GM23248 (cell line): ENCODE results near the gene C2CD4C. TPM values are rescaled to one million over a fixed set of nuclear protein-coding genes. Genes with fewer than 3 reads are reported as not detected.

Source experiments
- DNase-seq: peaks from one replicate; pipeline ENCODE4 v3.0.0-alpha.2; 2015
- H2AFZ ChIP-seq: fragments of 200-600 bp; sonication (generic); 2 replicates; pipeline ENCODE4 v1.6.1; 2016; ENCODE audit warnings: antibody characterized with exemption
- H3F3A ChIP-seq: fragments of 200-600 bp; sonication (generic); 2 replicates; pipeline ENCODE4 v1.6.1; 2016; ENCODE audit warnings: mild to moderate bottlenecking, antibody characterized with exemption, mixed run types; ENCODE audit not compliant: insufficient read depth
- H3K27ac ChIP-seq: fragments of 200-600 bp; sonication (generic); 2 replicates; pipeline ENCODE4 v1.5.1; 2016; ENCODE audit warnings: mild to moderate bottlenecking
- H3K27me3 ChIP-seq: fragments of 200-600 bp; sonication (generic); replicated peaks from 2 replicates; pipeline ENCODE4 v1.6.1; 2016; ENCODE audit warnings: mild to moderate bottlenecking; ENCODE audit not compliant: insufficient read depth
- H3K36me3 ChIP-seq: fragments of 200-600 bp; sonication (generic); 2 replicates; pipeline ENCODE4 v1.6.1; 2016; ENCODE audit warnings: low read depth, mild to moderate bottlenecking
- H3K4me1 ChIP-seq: fragments of 200-600 bp; sonication (generic); 2 replicates; pipeline ENCODE4 v1.6.1; 2016; ENCODE audit warnings: mild to moderate bottlenecking; ENCODE audit not compliant: insufficient read depth
- H3K4me2 ChIP-seq: fragments of 200-600 bp; sonication (generic); one replicate; pipeline ENCODE4 v1.6.1; 2016; ENCODE audit warnings: mild to moderate bottlenecking; ENCODE audit not compliant: unreplicated experiment
- H3K4me3 ChIP-seq: fragments of 200-600 bp; sonication (generic); 2 replicates; pipeline ENCODE4 v1.5.1; 2016; ENCODE audit warnings: mild to moderate bottlenecking
- H3K79me2 ChIP-seq: fragments of 200-600 bp; sonication (generic); 2 replicates; pipeline ENCODE4 v1.6.1; 2016; ENCODE audit warnings: mild to moderate bottlenecking; ENCODE audit not compliant: insufficient read depth
- H3K9ac ChIP-seq: fragments of 200-600 bp; sonication (generic); 2 replicates; pipeline ENCODE4 v1.6.1; 2016; ENCODE audit warnings: mild to moderate bottlenecking
- H3K9me2 ChIP-seq: fragments of 200-600 bp; sonication (generic); 2 replicates; pipeline ENCODE4 v1.6.1; 2016; ENCODE audit warnings: mixed run types, mild to moderate bottlenecking, moderate library complexity; ENCODE audit not compliant: insufficient read depth
- H3K9me3 ChIP-seq: fragments of 200-600 bp; sonication (generic); one replicate; pipeline ENCODE4 v1.6.1; 2017; ENCODE audit warnings: low read depth
- H4K20me1 ChIP-seq: fragments of 200-600 bp; sonication (generic); 2 replicates; pipeline ENCODE4 v1.6.0; 2016; ENCODE audit not compliant: insufficient read depth
- EZH2 ChIP-seq: fragments of 200-600 bp; sonication (generic); IDR thresholded peaks from 2 replicates; pipeline ENCODE4 v1.6.1; 2018; ENCODE audit warnings: antibody characterized with exemption, mild to moderate bottlenecking; ENCODE audit not compliant: insufficient read depth, poor library complexity, severe bottlenecking
- EZH2phosphoT487 ChIP-seq: fragments of 200-600 bp; sonication (generic); IDR thresholded peaks from 2 replicates; pipeline ENCODE4 v1.6.1; 2018; ENCODE audit warnings: antibody characterized with exemption, moderate library complexity, mild to moderate bottlenecking, low read depth; ENCODE audit not compliant: insufficient read depth
- WGBS, 2 experiments: methylation state at CpG; one replicate each; pipeline ENCODE4 v1.1.6; 2015 to 2017; ENCODE audit warnings: low lambda C conversion rate in 2 of 2, low coverage in 1 of 2; ENCODE audit errors: missing lambda C conversion rate in 2 of 2; 5-methylcytosine and 5-hydroxymethylcytosine counted together
- in situ Hi-C: fragments of 300-500 bp; cut with MboI; formaldehyde crosslinking; loops from 2 replicates; pipeline ENCODE4 v1.15.0; 2020
- polyA plus RNA-seq: library from polyadenylated mRNA; unstranded; fragments of >200 nt; fragmentation: Nextera tagmentation; extraction: Ambion mirVana; gene quantifications from 2 replicates; pipeline ENCODE4 v1.2.1, GENCODE V29; 2016
- total RNA-seq: library from RNA; depleted of rRNA; stranded (reverse); fragments of >200 nt; shearing (Covaris generic); gene quantifications from 2 replicates; pipeline ENCODE4 v1.2.3, GENCODE V29; 2014

Gene C2CD4C
- total and polyA plus RNA-seq, 2 experiments from 2014 or later = 0.05 to 0.32 TPM

- H3K27me3 ChIP-seq = peaks cover 53% of the 10 kb centered on the region
- no peaks in the 10 kb centered on the region for H3K9me2 ChIP-seq
- no peak overlapping the region for H3K4me3 ChIP-seq
- H3K9ac ChIP-seq = no peak overlapping the region
- in situ Hi-C loops = no loop called here
- TF ChIP-seq EZH2phosphoT487 (no peak), EZH2 (no peak)
- H3K4me1 ChIP-seq = no peaks in the 10 kb centered on the region; the same call in 1 of the 2 replicates
- H3F3A ChIP-seq = no peaks in the 10 kb centered on the region
- H3K9me3 ChIP-seq = no peaks in the 10 kb centered on the region
- DNase-seq = no peak
- H3K27ac ChIP-seq = no peak overlapping the region
- no peak overlapping the region for H2AFZ ChIP-seq
- no peaks in the 10 kb centered on the region for H4K20me1 ChIP-seq
- no peak overlapping the region for H3K4me2 ChIP-seq
- 61 to 66% methylated on average over 38 to 43 of the region's 43 CpGs for WGBS, 2 experiments
- H3K36me3 ChIP-seq = no peaks in the 10 kb centered on the region
- no peaks in the 10 kb centered on the region for H3K79me2 ChIP-seq
Observed at GRCh38 chr19:375395-376110, 33.4 kb downstream of the C2CD4C start.

- Histone ChIP-seq H3K4me1 (no peaks in the 10 kb centered on the region; the same call in 1 of the 2 replicates), H3K79me2 (no peaks in the 10 kb centered on the region), H3F3A (no peaks in the 10 kb centered on the region), H2AFZ (no peak overlapping the region), H3K9me2 (no peaks in the 10 kb centered on the region), H4K20me1 (no peaks in the 10 kb centered on the region), H3K27ac (no peak overlapping the region), H3K9ac (no peak overlapping the region), H3K4me2 (no peak overlapping the region), H3K4me3 (no peak overlapping the region), H3K27me3 (peaks cover 54% of the 10 kb centered on the region), H3K36me3 (no peaks in the 10 kb centered on the region), H3K9me3 (no peaks in the 10 kb centered on the region)
- DNase-seq = no peak
- 64 to 67% methylated on average over 17 of the region's 17 CpGs for WGBS, 2 experiments
- in situ Hi-C loops = no loop called here
- no peak for TF ChIP-seq EZH2phosphoT487
- no peak for TF ChIP-seq EZH2
Observed at GRCh38 chr19:374886-375235, 34.1 kb downstream of the C2CD4C start.

DNA sequence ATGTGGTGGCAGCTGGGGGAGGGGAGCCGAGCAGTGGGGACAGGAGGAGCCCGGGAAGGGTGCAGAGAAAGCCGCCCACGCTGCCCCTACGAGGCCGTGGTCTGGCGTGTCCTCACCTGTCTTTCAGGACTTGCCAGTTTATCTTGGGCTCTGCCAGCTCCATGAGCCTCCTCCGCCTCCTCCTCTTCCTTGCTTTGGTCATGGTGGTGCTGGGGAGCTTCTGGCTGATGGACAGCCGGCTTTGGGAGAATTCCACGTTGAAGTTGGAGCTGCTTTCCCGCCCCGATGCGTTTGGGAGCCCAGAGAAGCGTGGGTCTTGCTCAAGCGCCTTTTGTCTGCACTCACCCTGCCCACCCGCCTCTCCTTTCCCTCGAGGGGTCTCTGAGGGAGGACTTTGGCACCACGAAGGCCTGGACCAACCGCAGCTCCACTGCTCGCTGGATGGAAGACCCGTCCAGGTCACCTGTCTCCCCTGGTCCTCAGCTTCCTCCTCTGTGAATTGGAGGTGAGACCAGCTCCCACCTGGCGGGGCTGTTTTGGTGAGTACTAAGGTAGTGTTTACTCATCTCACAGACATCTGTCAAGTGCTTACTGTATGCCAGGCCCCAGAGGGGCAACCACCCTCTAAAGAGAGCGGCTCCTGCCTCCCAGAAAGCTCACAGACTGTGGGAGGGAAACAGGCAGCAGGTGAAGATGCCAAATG lies 34.6 kb downstream of the C2CD4C start:
- H3K9ac ChIP-seq = no peak overlapping the region
- no peaks in the 10 kb centered on the region for H4K20me1 ChIP-seq
- no peaks in the 10 kb centered on the region for H3F3A ChIP-seq
- H3K79me2 ChIP-seq = no peaks in the 10 kb centered on the region
- H3K4me1 ChIP-seq = no peaks in the 10 kb centered on the region; the same call in 1 of the 2 replicates
- no peaks in the 10 kb centered on the region for H3K9me3 ChIP-seq
- TF ChIP-seq EZH2phosphoT487 = no peak
- no peak for TF ChIP-seq EZH2
- H3K9me2 ChIP-seq = no peaks in the 10 kb centered on the region
- no peaks in the 10 kb centered on the region for H3K36me3 ChIP-seq
- H3K4me3 ChIP-seq = no peak overlapping the region
- peaks cover 54% of the 10 kb centered on the region for H3K27me3 ChIP-seq
- no peak overlapping the region for H2AFZ ChIP-seq
- H3K4me2 ChIP-seq = no peak overlapping the region
- no peak for DNase-seq
- in situ Hi-C loops = no loop called here
- WGBS, 2 experiments = 54 to 60% methylated on average over 22 to 23 of the region's 23 CpGs
- H3K27ac ChIP-seq = no peak overlapping the region

DNA sequence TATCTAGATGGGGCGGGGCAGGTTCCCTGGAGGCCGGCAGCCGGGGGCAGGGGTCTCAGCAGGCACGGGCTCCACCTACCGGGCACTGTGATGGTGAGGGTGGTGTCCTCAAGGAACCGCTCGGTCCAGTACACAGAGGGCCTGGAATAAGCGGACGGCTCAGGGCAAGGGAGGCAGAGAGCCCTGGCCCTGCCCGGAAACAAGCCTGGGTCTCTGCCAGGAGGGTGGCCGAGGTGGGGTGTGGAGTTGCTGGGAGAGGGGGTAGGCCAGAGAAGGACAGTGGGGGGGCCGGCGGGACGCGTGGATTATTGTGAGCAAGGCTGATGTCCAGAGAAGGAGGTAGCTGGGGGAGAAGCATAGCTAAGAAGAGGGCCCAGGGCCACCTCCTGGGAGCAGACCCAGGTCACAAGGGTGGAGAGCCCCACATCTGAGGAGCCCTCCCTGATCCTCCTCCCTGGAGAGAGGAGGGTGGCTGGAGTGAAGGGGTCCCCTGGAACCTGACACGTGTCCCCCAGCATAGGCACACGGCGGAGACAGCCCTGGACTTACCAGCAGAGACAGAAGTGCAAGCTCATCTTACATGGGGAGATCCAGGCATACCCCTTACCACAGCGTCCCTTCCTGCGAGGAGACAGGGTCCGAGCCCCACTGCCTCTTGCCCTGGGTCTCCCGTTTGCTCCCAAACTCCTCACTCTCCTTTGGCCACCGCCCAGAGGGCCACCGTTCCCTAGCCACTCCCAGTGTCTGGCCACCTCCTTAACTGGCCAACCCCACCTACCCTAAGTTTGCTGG lies 35.4 kb downstream of the C2CD4C start:
- Histone ChIP-seq H3K79me2 (no peaks in the 10 kb centered on the region), H3K4me3 (no peak overlapping the region), H3F3A (no peaks in the 10 kb centered on the region), H3K4me1 (no peaks in the 10 kb centered on the region; the same call in 1 of the 2 replicates), H3K9ac (no peak overlapping the region), H4K20me1 (no peaks in the 10 kb centered on the region), H3K9me2 (no peaks in the 10 kb centered on the region), H3K27ac (no peak overlapping the region), H2AFZ (no peak overlapping the region), H3K36me3 (no peaks in the 10 kb centered on the region), H3K27me3 (peaks cover 54% of the 10 kb centered on the region), H3K9me3 (no peaks in the 10 kb centered on the region), H3K4me2 (no peak overlapping the region)
- in situ Hi-C loops = no loop called here
- 64 to 71% methylated on average over 22 to 24 of the region's 24 CpGs for WGBS, 2 experiments
- TF ChIP-seq EZH2 = no peak
- TF ChIP-seq EZH2phosphoT487 = no peak
- no peak for DNase-seq
